Parathyroid adenoma (tissue), 2 donors: ENCODE data around the gene XPOT.

Source experiments
- H2AFZ ChIP-seq: fragments of 300-600 bp; sonication (generic); one replicate; pipeline ENCODE4 v1.7.0; 2017; ENCODE audit warnings: antibody characterized with exemption, mild to moderate bottlenecking
- H3K27ac ChIP-seq: fragments of 300-600 bp; sonication (generic); one replicate; pipeline ENCODE4 v1.7.0; 2017
- H3K27me3 ChIP-seq: fragments of 300-600 bp; sonication (generic); one replicate; pipeline ENCODE4 v1.7.0; 2017; ENCODE audit warnings: low read length; ENCODE audit not compliant: control insufficient read depth, insufficient read depth
- H3K36me3 ChIP-seq: fragments of 300-600 bp; sonication (generic); one replicate; pipeline ENCODE4 v1.7.0; 2017; ENCODE audit warnings: low read length; ENCODE audit not compliant: control insufficient read depth, insufficient read depth
- H3K4me1 ChIP-seq: fragments of 300-600 bp; sonication (generic); one replicate; pipeline ENCODE4 v1.7.0; 2017; ENCODE audit warnings: control low read depth
- H3K4me2 ChIP-seq: fragments of 300-600 bp; sonication (generic); one replicate; pipeline ENCODE4 v1.7.0; 2017; ENCODE audit warnings: low read length
- H3K4me3 ChIP-seq: fragments of 300-600 bp; sonication (generic); one replicate; pipeline ENCODE4 v1.7.0; 2017; ENCODE audit warnings: low read depth, low read length
- H3K79me2 ChIP-seq: fragments of 300-600 bp; sonication (generic); one replicate; pipeline ENCODE4 v1.7.0; 2017; ENCODE audit warnings: control low read depth
- H3K9ac ChIP-seq: fragments of 300-600 bp; sonication (generic); one replicate; pipeline ENCODE4 v1.7.0; 2017; ENCODE audit warnings: mild to moderate bottlenecking
- H3K9me3 ChIP-seq: fragments of 300-600 bp; sonication (generic); one replicate; pipeline ENCODE4 v1.7.0; 2017; ENCODE audit warnings: low read length; ENCODE audit not compliant: control insufficient read depth
- CTCF ChIP-seq: fragments of 300-600 bp; sonication (generic); IDR thresholded peaks from one replicate; pipeline ENCODE4 v1.7.0; 2017; ENCODE audit warnings: antibody characterized with exemption, mild to moderate bottlenecking
- donor health status: primary hyperparathyroidism.

XPOT gene

DNA sequence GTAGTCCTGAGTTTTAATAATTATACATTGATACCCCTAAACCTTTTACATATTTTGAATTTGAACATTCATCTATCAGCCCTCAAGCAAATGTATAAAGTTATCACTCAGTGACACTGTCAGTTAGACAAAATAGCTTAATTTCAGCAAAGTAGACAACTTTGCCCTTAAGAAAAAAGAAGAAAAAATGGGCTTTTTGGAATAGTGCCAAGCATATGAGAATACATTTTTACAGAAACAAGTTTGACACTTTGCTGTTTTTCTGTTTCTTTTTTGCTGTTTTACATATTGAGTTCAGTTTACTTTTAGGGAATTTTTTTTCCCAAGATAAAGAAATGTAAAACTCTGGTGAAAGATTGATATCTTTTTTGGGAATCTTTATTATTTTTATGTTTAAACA is 62.0 kb downstream of the XPOT start:
- no peak overlapping the region for H3K9ac ChIP-seq

GRCh38 chr12:64468966-64469365 is 64.8 kb downstream of the XPOT start:
- H3K4me2 ChIP-seq = no peak overlapping the region
- no peak overlapping the region for H3K4me3 ChIP-seq
- no peaks in the 10 kb centered on the region for H3K4me1 ChIP-seq
- no peak overlapping the region for H3K27ac ChIP-seq
- no peaks in the 10 kb centered on the region for H3K9me3 ChIP-seq
- H3K79me2 ChIP-seq = no peaks in the 10 kb centered on the region
- no peak for TF ChIP-seq CTCF
- H3K27me3 ChIP-seq = no peaks in the 10 kb centered on the region
- H3K36me3 ChIP-seq = no peaks in the 10 kb centered on the region
- H3K9ac ChIP-seq = no peak overlapping the region
- H2AFZ ChIP-seq = no peak overlapping the region

More for the DNA sequence above, 62.0 kb downstream of the XPOT start:
- no peak overlapping the region for H3K27ac ChIP-seq
- no peaks in the 10 kb centered on the region for H3K27me3 ChIP-seq
- TF ChIP-seq CTCF = no peak
- no peak overlapping the region for H3K4me3 ChIP-seq
- H3K9me3 ChIP-seq = no peaks in the 10 kb centered on the region
- no peaks in the 10 kb centered on the region for H3K79me2 ChIP-seq
- H3K4me1 ChIP-seq = no peaks in the 10 kb centered on the region
- H2AFZ ChIP-seq = no peak overlapping the region
- H3K36me3 ChIP-seq = no peaks in the 10 kb centered on the region
- no peak overlapping the region for H3K4me2 ChIP-seq

GRCh38 chr12:64469455-64470142 is 65.4 kb downstream of the XPOT start:
- Histone ChIP-seq H2AFZ (no peak overlapping the region), H3K27me3 (no peaks in the 10 kb centered on the region), H3K79me2 (no peaks in the 10 kb centered on the region), H3K9me3 (no peaks in the 10 kb centered on the region), H3K4me1 (no peaks in the 10 kb centered on the region), H3K27ac (no peak overlapping the region), H3K4me3 (no peak overlapping the region), H3K4me2 (no peak overlapping the region), H3K9ac (no peak overlapping the region), H3K36me3 (no peaks in the 10 kb centered on the region)
- TF ChIP-seq CTCF = no peak

- Histone ChIP-seq H3K9me3 (no peaks in the 10 kb centered on the region), H3K27me3 (no peaks in the 10 kb centered on the region), H3K79me2 (peaks cover 3% of the 10 kb centered on the region), H3K4me3 (no peak overlapping the region), H3K36me3 (peaks cover 1% of the 10 kb centered on the region), H2AFZ (no peak overlapping the region), H3K9ac (no peak overlapping the region), H3K4me1 (no peaks in the 10 kb centered on the region), H3K4me2 (no peak overlapping the region), H3K27ac (no peak overlapping the region)
- no peak for TF ChIP-seq CTCF
These were observed 66.3 kb downstream of the XPOT start for GRCh38 chr12:64470495-64470894.

GRCh38 chr12:64473176-64473575 is 69.0 kb downstream of the XPOT start:
- TF ChIP-seq CTCF = no peak
- H3K9ac ChIP-seq = no peak overlapping the region
- no peaks in the 10 kb centered on the region for H3K4me1 ChIP-seq
- H3K9me3 ChIP-seq = no peaks in the 10 kb centered on the region
- H3K27ac ChIP-seq = no peak overlapping the region
- no peak overlapping the region for H3K4me3 ChIP-seq
- H3K4me2 ChIP-seq = no peak overlapping the region
- peaks cover 4% of the 10 kb centered on the region for H3K36me3 ChIP-seq
- H3K27me3 ChIP-seq = no peaks in the 10 kb centered on the region
- no peak overlapping the region for H2AFZ ChIP-seq
- H3K79me2 ChIP-seq = peaks cover 3% of the 10 kb centered on the region
